K562 (cell line): ENCODE data around the gene CMAS. TPM values are rescaled to one million over a fixed set of nuclear protein-coding genes. Genes with fewer than 3 reads are reported as not detected.

ENCODE experiments used
- ATAC-seq: fragments of 200-7000 bp; cut with Tn5 transposase; 3 replicates; pipeline ENCODE4 v1.9.1; 2020; ENCODE audit warnings: moderate library complexity
- BruUV-seq: library from RNA; stranded (reverse); fragments of 400-500 nt; replicated peaks from 2 replicates; lab custom pipeline; 2021; lab: Mats Ljungman, UMichigan
- CTCF ChIA-PET: fragments of 300-600 bp; formaldehyde crosslinking; extraction: SDS; loops from one replicate; lab custom pipeline; 2021; ENCODE audit warnings: low intra/inter-chr PET ratio; lab: Yijun Ruan, JAX
- POLR2A ChIA-PET: fragments of 300-600, 350-650 bp; sonication (Branson Sonifier 250); formaldehyde crosslinking; extraction: SDS; loops from one replicate; lab custom pipeline; 2021; ENCODE audit warnings: antibody characterized with exemption, inconsistent platforms; lab: Yijun Ruan, JAX
- DNase-seq, 4 experiments: peaks; one replicate each; pipeline versions ENCODE4 v3.0.0 to v3.0.0-alpha.2; 2011 to 2018; ENCODE audit warnings: low spot score in 3 of 4, mixed read lengths in 3 of 4; ENCODE audit errors: extremely low read depth in 1 of 4
- FAIRE-seq: peaks from 2 replicates; lab custom pipeline; 2011; peaks lifted over from hg19 to GRCh38; lab: Jason Lieb, UNC
- H2AFZ ChIP-seq: 2 replicates; pipeline ENCODE4 v1.6.0; 2011; ENCODE audit warnings: low read depth, low read length, control low read depth, inconsistent platforms
- H3K27ac ChIP-seq: fragments of 200-600 bp; 3 replicates; pipeline ENCODE4 v1.8.0; 2011; ENCODE audit warnings: low read depth, mild to moderate bottlenecking, control low read depth, inconsistent platforms, low read length, moderate library complexity, mixed read lengths; ENCODE audit errors: extremely low read depth
- H3K27me3 ChIP-seq, 2 experiments: fragments of 300-600 bp in 1 of 2; 2 replicates in 1 of 2; 3 replicates in 1 of 2; pipeline versions ENCODE4 v1.6.0 to v1.8.0; 2011; ENCODE audit warnings: inconsistent platforms in 2 of 2, low read length in 2 of 2, mild to moderate bottlenecking in 1 of 2, mixed read lengths in 1 of 2, moderate library complexity in 1 of 2; ENCODE audit not compliant: control insufficient read depth in 2 of 2, insufficient read depth in 2 of 2
- H3K36me3 ChIP-seq: fragments of 300-600 bp; 3 replicates; pipeline ENCODE4 v1.8.0; 2011; ENCODE audit warnings: mild to moderate bottlenecking, low read length, inconsistent platforms; ENCODE audit not compliant: control insufficient read depth, insufficient read depth
- H3K4me1 ChIP-seq, 2 experiments: fragments of 200-600 bp in 1 of 2; replicated peaks in 1 of 2; 2 replicates in 1 of 2; 3 replicates in 1 of 2; pipeline versions ENCODE4 v1.5.1 to v1.8.0; 2011; ENCODE audit warnings: inconsistent platforms in 2 of 2, low read length in 2 of 2, mild to moderate bottlenecking in 1 of 2, mixed read lengths in 1 of 2, moderate library complexity in 1 of 2; ENCODE audit not compliant: control insufficient read depth in 2 of 2, insufficient read depth in 2 of 2
- H3K4me2 ChIP-seq: 2 replicates; pipeline ENCODE4 v1.6.1; 2011; ENCODE audit warnings: low read length, control low read depth, inconsistent platforms, mixed read lengths; ENCODE audit not compliant: insufficient read depth
- H3K4me3 ChIP-seq: fragments of 200-600 bp; sonication (generic), shearing (Covaris generic); 2 replicates; pipeline ENCODE4 v1.5.1; 2016; ENCODE audit warnings: control low read depth, inconsistent platforms
- H3K79me2 ChIP-seq: fragments of 200-600 bp; 3 replicates; pipeline ENCODE4 v1.8.0; 2011; ENCODE audit warnings: low read length, inconsistent platforms; ENCODE audit not compliant: control insufficient read depth, insufficient read depth
- H3K9ac ChIP-seq, 2 experiments: 2 replicates each; pipeline versions ENCODE4 v1.6.0 to v1.6.1; 2011; ENCODE audit warnings: low read depth in 2 of 2, low read length in 2 of 2, control low read depth in 1 of 2, inconsistent platforms in 1 of 2, mild to moderate bottlenecking in 1 of 2, mixed read lengths in 1 of 2; ENCODE audit not compliant: insufficient read depth in 1 of 2
- H3K9me1 ChIP-seq: one replicate; pipeline ENCODE4 v1.6.0; 2011; ENCODE audit warnings: inconsistent platforms, mild to moderate bottlenecking, low read length, moderate library complexity; ENCODE audit not compliant: control insufficient read depth, insufficient read depth
- H3K9me3 ChIP-seq: replicated peaks from 2 replicates; pipeline ENCODE4 v1.5.1; 2011; ENCODE audit warnings: low read depth, low read length, inconsistent platforms; ENCODE audit not compliant: control insufficient read depth, insufficient read depth
- H4K20me1 ChIP-seq: replicated peaks from 2 replicates; pipeline ENCODE4 v1.6.1; 2011; ENCODE audit warnings: low read length, inconsistent platforms, mixed read lengths; ENCODE audit not compliant: control insufficient read depth, insufficient read depth
- CCAR2 ChIP-seq: fragments of 200-400 bp; formaldehyde crosslinking; IDR thresholded peaks from 2 replicates; pipeline ENCODE4 v1.6.1; 2017; ENCODE audit warnings: mild to moderate bottlenecking, low read depth, low read length
- CEBPG ChIP-seq, 3 experiments: fragments of 200-800 bp in 1 of 3; sonication (Bioruptor generic) in 1 of 3; sonication (generic) in 1 of 3; formaldehyde crosslinking in 1 of 3; IDR thresholded peaks in 2 of 3; conservative IDR thresholded peaks in 1 of 3; 2 replicates each; pipeline versions ENCODE4 v1.6.1 to v1.8.0; 2016 to 2022; ENCODE audit warnings: missing compliant biosample characterization in 2 of 3, missing genetic modification characterization in 2 of 3, mild to moderate bottlenecking in 1 of 3, missing genetic modification reagents in 1 of 3
- CHD1 ChIP-seq: fragments of 200-600 bp; sonication (generic); IDR thresholded peaks from one replicate; pipeline ENCODE4 v1.6.1; 2012; ENCODE audit warnings: mild to moderate bottlenecking, moderate library complexity, low read length, inconsistent platforms
- RAD21 ChIP-seq, 2 experiments: fragments of 250-450 bp in 1 of 2; fragments of 450-650 bp in 1 of 2; sonication (Bioruptor Pico) in 1 of 2; formaldehyde crosslinking in 1 of 2; IDR thresholded peaks in 1 of 2; conservative IDR thresholded peaks in 1 of 2; 2 replicates each; pipeline versions ENCODE4 v1.4.0 to v1.8.0; 2020 to 2022; ENCODE audit warnings: mild to moderate bottlenecking in 2 of 2, moderate library complexity in 1 of 2
- RCOR1 ChIP-seq, 2 experiments: IDR thresholded peaks; 2 replicates each; pipeline ENCODE4 v1.6.1; 2012; ENCODE audit warnings: low read depth in 2 of 2, low read length in 2 of 2, borderline replicate concordance in 1 of 2, improper control_type of control experiment in 1 of 2
- ZNF133 ChIP-seq: fragments of 250-450 bp; sonication (Bioruptor Pico); IDR thresholded peaks from 2 replicates; pipeline ENCODE4 v1.4.0; 2020; ENCODE audit warnings: mild to moderate bottlenecking
- ZNF143 ChIP-seq: sonication (generic); formaldehyde crosslinking; IDR thresholded peaks from 2 replicates; pipeline ENCODE4 v1.9.0; 2022; ENCODE audit warnings: mild to moderate bottlenecking, missing genetic modification reagents
- ZNF79 ChIP-seq: fragments of 250-450 bp; sonication (Bioruptor Pico); IDR thresholded peaks from 2 replicates; pipeline ENCODE4 v1.4.0; 2020; ENCODE audit warnings: low read depth, mild to moderate bottlenecking, moderate library complexity
- WGBS: fragments of 100-300 bp; shearing (Covaris generic); methylation state at CpG from one replicate; pipeline ENCODE4 v1.1.6; 2016; ENCODE audit warnings: low coverage, mixed read lengths; ENCODE audit not compliant: insufficient coverage; ENCODE audit errors: missing lambda C conversion rate; 5-methylcytosine and 5-hydroxymethylcytosine counted together
- in situ Hi-C: fragments of 300-500 bp; cut with MboI; formaldehyde crosslinking; loops from 4 replicates; pipeline ENCODE4 v1.15.0; 2018; ENCODE audit warnings: inconsistent platforms, mixed read lengths
- intact Hi-C: fragments of 100-400 bp; cut with micrococcal nuclease; formaldehyde crosslinking; loops from 2 replicates; pipeline ENCODE4 v1.14.2; 2022
- polyA plus RNA-seq, 8 experiments: library from polyadenylated mRNA; depleted of rRNA in 4 of 8; stranded (reverse) in 5 of 8; unstranded in 3 of 8; fragments of >200 nt; fragmentation: Nextera tagmentation in 2 of 8; fragmentation: Illumina TruSeq in 1 of 8; extraction: Ambion mirVana in 2 of 8; extraction: Trizol in 1 of 8; gene quantifications; 2 replicates each; pipeline versions ENCODE4 v1.2.1 to v1.2.3, GENCODE V29; 2011 to 2014; ENCODE audit warnings: inconsistent platforms in 1 of 8, missing spikeins in 1 of 8
- total RNA-seq, 7 experiments: library from RNA; depleted of rRNA in 6 of 7; stranded (reverse); fragments of >200 nt in 6 of 7; fragmentation: Illumina TruSeq in 2 of 7; extraction: Trizol in 2 of 7; gene quantifications; 2 replicates each; pipeline versions ENCODE4 v1.2.1 to v1.2.3, GENCODE V29; 2011 to 2021; ENCODE audit warnings: low replicate concordance in 1 of 7
- TF ChIP-seq, protein P1 (sequence below), 3 experiments: IDR thresholded peaks in 2 of 3; conservative IDR thresholded peaks in 1 of 3; 2 replicates each; pipeline ENCODE4 v1.5.1; 2011 to 2012; ENCODE audit warnings: low read length in 3 of 3, mild to moderate bottlenecking in 3 of 3, control low read depth in 2 of 3, improper control_type of control experiment in 1 of 3, inconsistent platforms in 1 of 3, low read depth in 1 of 3, mixed read lengths in 1 of 3, moderate library complexity in 1 of 3; ENCODE audit not compliant: insufficient read depth in 2 of 3
- TF ChIP-seq, protein P2 (sequence below): fragments of 250-450 bp; sonication (Bioruptor Pico); IDR thresholded peaks from 2 replicates; pipeline ENCODE4 v1.4.0; 2020; ENCODE audit warnings: mild to moderate bottlenecking

CMAS gene
- total and polyA plus RNA-seq, 9 of the 15 experiments (the other 6 are each of a cell fraction or from before 2014, with no cell fraction given) = 29.7 to 108 (median 65.3) TPM

DNA sequence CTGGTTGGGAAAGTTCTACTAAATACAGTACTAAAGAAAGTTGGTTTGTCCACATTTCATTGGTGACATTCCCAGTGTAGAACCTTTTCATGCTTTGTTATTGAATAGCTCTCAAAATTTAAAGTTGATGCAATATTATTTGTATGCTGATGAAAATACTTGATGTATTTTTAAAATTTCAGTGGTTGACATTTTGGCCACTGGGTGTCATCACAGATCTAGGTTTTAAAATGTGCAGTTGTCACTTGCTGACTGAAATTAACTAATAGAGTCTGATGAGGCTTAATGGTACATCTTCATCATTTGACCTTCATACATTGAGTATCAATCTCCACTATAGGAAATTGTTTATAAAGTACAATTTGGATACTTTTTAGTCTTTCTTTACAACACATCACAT lies 37.1 kb downstream of the CMAS start (continued):
- TF ChIP-seq, protein P1, sequence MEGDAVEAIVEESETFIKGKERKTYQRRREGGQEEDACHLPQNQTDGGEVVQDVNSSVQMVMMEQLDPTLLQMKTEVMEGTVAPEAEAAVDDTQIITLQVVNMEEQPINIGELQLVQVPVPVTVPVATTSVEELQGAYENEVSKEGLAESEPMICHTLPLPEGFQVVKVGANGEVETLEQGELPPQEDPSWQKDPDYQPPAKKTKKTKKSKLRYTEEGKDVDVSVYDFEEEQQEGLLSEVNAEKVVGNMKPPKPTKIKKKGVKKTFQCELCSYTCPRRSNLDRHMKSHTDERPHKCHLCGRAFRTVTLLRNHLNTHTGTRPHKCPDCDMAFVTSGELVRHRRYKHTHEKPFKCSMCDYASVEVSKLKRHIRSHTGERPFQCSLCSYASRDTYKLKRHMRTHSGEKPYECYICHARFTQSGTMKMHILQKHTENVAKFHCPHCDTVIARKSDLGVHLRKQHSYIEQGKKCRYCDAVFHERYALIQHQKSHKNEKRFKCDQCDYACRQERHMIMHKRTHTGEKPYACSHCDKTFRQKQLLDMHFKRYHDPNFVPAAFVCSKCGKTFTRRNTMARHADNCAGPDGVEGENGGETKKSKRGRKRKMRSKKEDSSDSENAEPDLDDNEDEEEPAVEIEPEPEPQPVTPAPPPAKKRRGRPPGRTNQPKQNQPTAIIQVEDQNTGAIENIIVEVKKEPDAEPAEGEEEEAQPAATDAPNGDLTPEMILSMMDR (IDR thresholded peaks at IDR 0.05 in 2 of 3, conservative IDR thresholded peaks at IDR 0.05 in 1 of 3; ENCODE audit: insufficient read depth in 2 of 3, low read depth in 1 of 3, low read length in 3 of 3) = peak; percentile 15 to 59 (median 33); a peak in 3 of 6 replicates
- TF ChIP-seq CEBPG (CRISPR knock-in tag; IDR thresholded peaks at IDR 0.05) (no peak), CEBPG (tag; conservative IDR thresholded peaks at IDR 0.05 in 1 of 2, IDR thresholded peaks at IDR 0.05 in 1 of 2) (0 out of 4 replicates have a peak, but pooled peaks of 1 of the 2 experiments have one; percentile 27), RAD21 (CRISPR knock-in tag; conservative IDR thresholded peaks at IDR 0.05 in 1 of 2, IDR thresholded peaks at IDR 0.05 in 1 of 2) (peak in 1 of 2 experiments; percentile 63; a peak in 3 of 4 replicates), ZNF133 (CRISPR knock-in tag) (no peak)

- H3K36me3 ChIP-seq = no peaks in the 10 kb centered on the region
- no peaks in the 10 kb centered on the region for H3K27me3 ChIP-seq
- no peak for TF ChIP-seq RCOR1 (IDR thresholded peaks at IDR 0.05; ENCODE audit: borderline replicate concordance in 1 of 2, low read depth in 2 of 2, low read length in 2 of 2)
- TF ChIP-seq ZNF143 (CRISPR knock-in tag) = no peak
- no peak for TF ChIP-seq CCAR2
- TF ChIP-seq, protein P2, sequence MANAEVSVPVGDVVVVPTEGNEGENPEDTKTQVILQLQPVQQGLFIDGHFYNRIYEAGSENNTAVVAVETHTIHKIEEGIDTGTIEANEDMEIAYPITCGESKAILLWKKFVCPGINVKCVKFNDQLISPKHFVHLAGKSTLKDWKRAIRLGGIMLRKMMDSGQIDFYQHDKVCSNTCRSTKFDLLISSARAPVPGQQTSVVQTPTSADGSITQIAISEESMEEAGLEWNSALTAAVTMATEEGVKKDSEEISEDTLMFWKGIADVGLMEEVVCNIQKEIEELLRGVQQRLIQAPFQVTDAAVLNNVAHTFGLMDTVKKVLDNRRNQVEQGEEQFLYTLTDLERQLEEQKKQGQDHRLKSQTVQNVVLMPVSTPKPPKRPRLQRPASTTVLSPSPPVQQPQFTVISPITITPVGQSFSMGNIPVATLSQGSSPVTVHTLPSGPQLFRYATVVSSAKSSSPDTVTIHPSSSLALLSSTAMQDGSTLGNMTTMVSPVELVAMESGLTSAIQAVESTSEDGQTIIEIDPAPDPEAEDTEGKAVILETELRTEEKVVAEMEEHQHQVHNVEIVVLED (CRISPR knock-in tag) = no peak
- TF ChIP-seq CHD1 = no peak
- TF ChIP-seq ZNF79 (CRISPR knock-in tag) = no peak
- no CpG with 5 or more reads among the region's 1 CpG for WGBS
- no peak overlapping the region for H3K4me2 ChIP-seq
- ATAC-seq (no peak), FAIRE-seq (no peak), DNase-seq (no peak)
- intact Hi-C loops = loop anchor here (10.0 kb wide), 1 partner anchor 250 kb away; the partner anchor contains the start of gene ST8SIA1
- H3K9ac ChIP-seq = no peak overlapping the region
- H3K27ac ChIP-seq = no peak overlapping the region
- H4K20me1 ChIP-seq = no peaks in the 10 kb centered on the region
- no TSS peak for BruUV-seq
- no peaks in the 10 kb centered on the region for H3K9me3 ChIP-seq
- ChIA-PET POLR2A (interaction anchor here (0.6 kb wide), 1 partner anchor 393 kb away, joined by 3 read pairs; no protein-coding TSS in a partner anchor), CTCF (no interaction called here)
- H3K9me1 ChIP-seq = no peaks in the 10 kb centered on the region
- H3K4me1 ChIP-seq = peaks cover 0 to 11% of the 10 kb centered on the region in 2 experiments; a peak in 3 of 5 replicates
- no peaks in the 10 kb centered on the region for H3K79me2 ChIP-seq
- in situ Hi-C loops = loop anchor here (5.0 kb wide), 1 partner anchor 357 kb away; no protein-coding TSS in a partner anchor
- H3K4me3 ChIP-seq = no peak overlapping the region
- no peak overlapping the region for H2AFZ ChIP-seq
These were observed 38.8 kb downstream of the CMAS start for GRCh38 chr12:22084852-22085251.
